Muscle layer of duodenum (tissue), 2 donors: ENCODE measurements around the gene PTS.

Source experiments
- H3K27ac ChIP-seq: one replicate; pipeline ENCODE4 v1.7.0; 2013; ENCODE audit warnings: mild to moderate bottlenecking, low read length
- H3K27me3 ChIP-seq: one replicate; pipeline ENCODE4 v1.7.0; 2013; ENCODE audit warnings: low read depth, mild to moderate bottlenecking, control low read depth, low read length
- H3K36me3 ChIP-seq, 2 donors: one replicate each; pipeline ENCODE4 v1.7.0; 2013; ENCODE audit warnings: low read length in 2 of 2, control low read depth in 1 of 2, mild to moderate bottlenecking in 1 of 2; ENCODE audit not compliant: insufficient read depth in 2 of 2, control insufficient read depth in 1 of 2
- H3K4me1 ChIP-seq, 2 donors: one replicate each; pipeline ENCODE4 v1.7.0; 2013; ENCODE audit warnings: low read length in 2 of 2, mild to moderate bottlenecking in 2 of 2, control low read depth in 1 of 2, moderate library complexity in 1 of 2; ENCODE audit not compliant: insufficient read depth in 2 of 2, control insufficient read depth in 1 of 2
- H3K4me3 ChIP-seq, 2 donors: one replicate each; pipeline ENCODE4 v1.7.0; 2013; ENCODE audit warnings: low read length in 2 of 2, low read depth in 1 of 2, mild to moderate bottlenecking in 1 of 2
- H3K9me3 ChIP-seq, 2 donors: one replicate each; pipeline ENCODE4 v1.7.0; 2013; ENCODE audit warnings: low read length in 2 of 2, control low read depth in 1 of 2, mild to moderate bottlenecking in 1 of 2; ENCODE audit not compliant: control insufficient read depth in 1 of 2
- donor health status: healthy.

The PTS gene

GRCh38 chr11:112267188-112267591 is 41.0 kb downstream of the PTS start:
- H3K9me3 ChIP-seq: no peaks in the 10 kb centered on the region
- H3K27ac ChIP-seq: no peak overlapping the region
- no peak overlapping the region for H3K4me3 ChIP-seq
- no peaks in the 10 kb centered on the region for H3K36me3 ChIP-seq
- H3K4me1 ChIP-seq: no peaks in the 10 kb centered on the region
- H3K27me3 ChIP-seq: no peaks in the 10 kb centered on the region

GRCh38 chr11:112268406-112268805 is 42.2 kb downstream of the PTS start:
- Histone ChIP-seq H3K9me3 (no peaks in the 10 kb centered on the region), H3K4me1 (no peaks in the 10 kb centered on the region), H3K4me3 (no peak overlapping the region), H3K27ac (no peak overlapping the region), H3K27me3 (no peaks in the 10 kb centered on the region), H3K36me3 (no peaks in the 10 kb centered on the region)

GRCh38 chr11:112269139-112269538 is 42.9 kb downstream of the PTS start:
- Histone ChIP-seq H3K4me3 (no peak overlapping the region), H3K9me3 (no peaks in the 10 kb centered on the region), H3K4me1 (no peaks in the 10 kb centered on the region), H3K27ac (no peak overlapping the region), H3K27me3 (no peaks in the 10 kb centered on the region), H3K36me3 (no peaks in the 10 kb centered on the region)

- Histone ChIP-seq H3K4me1 (no peaks in the 10 kb centered on the region), H3K27ac (no peak overlapping the region), H3K9me3 (no peaks in the 10 kb centered on the region), H3K4me3 (no peak overlapping the region), H3K27me3 (no peaks in the 10 kb centered on the region), H3K36me3 (no peaks in the 10 kb centered on the region)
Measured at GRCh38 chr11:112270551-112271180, 44.4 kb downstream of the PTS start.

GRCh38 chr11:112271242-112271641 is 45.0 kb downstream of the PTS start:
- Histone ChIP-seq H3K27me3 (no peaks in the 10 kb centered on the region), H3K4me3 (no peak overlapping the region), H3K27ac (no peak overlapping the region), H3K4me1 (no peaks in the 10 kb centered on the region), H3K9me3 (no peaks in the 10 kb centered on the region), H3K36me3 (no peaks in the 10 kb centered on the region)

GRCh38 chr11:112273066-112273465 is 46.8 kb downstream of the PTS start:
- Histone ChIP-seq H3K27me3 (no peaks in the 10 kb centered on the region), H3K4me3 (no peak overlapping the region), H3K4me1 (no peaks in the 10 kb centered on the region), H3K27ac (no peak overlapping the region), H3K9me3 (no peaks in the 10 kb centered on the region), H3K36me3 (no peaks in the 10 kb centered on the region)

GRCh38 chr11:112274007-112274783 is 48.0 kb downstream of the PTS start:
- no peaks in the 10 kb centered on the region for H3K4me1 ChIP-seq
- no peaks in the 10 kb centered on the region for H3K9me3 ChIP-seq
- no peaks in the 10 kb centered on the region for H3K36me3 ChIP-seq
- H3K27ac ChIP-seq: no peak overlapping the region
- no peaks in the 10 kb centered on the region for H3K27me3 ChIP-seq
- no peak overlapping the region for H3K4me3 ChIP-seq

GRCh38 chr11:112277029-112277428 is 50.8 kb downstream of the PTS start:
- no peak overlapping the region for H3K4me3 ChIP-seq
- no peak overlapping the region for H3K27ac ChIP-seq
- no peaks in the 10 kb centered on the region for H3K36me3 ChIP-seq
- H3K4me1 ChIP-seq: no peaks in the 10 kb centered on the region
- no peaks in the 10 kb centered on the region for H3K9me3 ChIP-seq
- H3K27me3 ChIP-seq: no peaks in the 10 kb centered on the region

- Histone ChIP-seq H3K4me3 (no peak overlapping the region), H3K36me3 (no peaks in the 10 kb centered on the region), H3K4me1 (no peaks in the 10 kb centered on the region), H3K27me3 (no peaks in the 10 kb centered on the region), H3K27ac (no peak overlapping the region), H3K9me3 (no peaks in the 10 kb centered on the region)
Measured at GRCh38 chr11:112277941-112278340, 51.7 kb downstream of the PTS start.

GRCh38 chr11:112278803-112279202 is 52.6 kb downstream of the PTS start:
- Histone ChIP-seq H3K27me3 (no peaks in the 10 kb centered on the region), H3K36me3 (no peaks in the 10 kb centered on the region), H3K9me3 (no peaks in the 10 kb centered on the region), H3K27ac (no peak overlapping the region), H3K4me3 (no peak overlapping the region), H3K4me1 (no peaks in the 10 kb centered on the region)

GRCh38 chr11:112279901-112280267 is 53.7 kb downstream of the PTS start:
- H3K9me3 ChIP-seq: no peaks in the 10 kb centered on the region

More at GRCh38 chr11:112279901-112280267, 53.7 kb downstream of the PTS start:
- Histone ChIP-seq H3K27ac (no peak overlapping the region), H3K4me1 (no peaks in the 10 kb centered on the region), H3K4me3 (peak overlapping the region; percentile 68 to 73), H3K36me3 (no peaks in the 10 kb centered on the region), H3K27me3 (no peaks in the 10 kb centered on the region)
